Measurements from ENCODE around the gene SEMA5A. TPM values are rescaled to one million over a fixed set of nuclear protein-coding genes. Genes with fewer than 3 reads are reported as not detected.

SEMA5A gene
- total RNA-seq, 2 donors from 2014 or later, result 13.3 to 17.6 TPM

DNA sequence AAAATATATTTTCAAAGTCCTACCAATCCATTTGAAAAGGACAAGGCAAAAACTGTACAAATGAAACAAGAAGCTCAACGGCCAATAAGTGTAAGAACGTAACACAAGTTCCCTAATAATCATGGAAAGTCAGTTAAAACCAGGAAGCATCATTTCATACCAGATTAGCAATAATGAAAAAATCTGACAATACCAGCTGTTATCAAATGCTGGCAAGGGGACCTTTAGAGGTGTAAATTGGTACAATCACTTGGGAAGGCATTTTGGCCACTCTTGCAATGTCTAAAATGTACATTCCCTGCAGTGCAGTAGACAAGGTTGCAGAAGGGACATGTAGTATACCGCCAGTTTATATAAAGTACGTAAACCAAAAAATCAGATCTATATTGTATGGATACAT, 10.1 kb upstream of the SEMA5A start:
- Histone ChIP-seq H3K27me3 (replicated peaks; ENCODE audit: insufficient read depth) (no peaks in the 10 kb centered on the region), H3K9me3 (no peaks in the 10 kb centered on the region), H3K27ac (no peak overlapping the region), H3K4me1 (ENCODE audit: control insufficient read depth in 1 of 2, low read depth in 2 of 2) (no peaks in the 10 kb centered on the region), H3K4me3 (no peak overlapping the region), H3K36me3 (no peaks in the 10 kb centered on the region)
- ATAC-seq (ENCODE audit: insufficient number of reproducible peaks, low FRiP score, low read depth) (no peak), DNase-seq (ENCODE audit: low spot score) (no peak)
- TF ChIP-seq, protein P1, sequence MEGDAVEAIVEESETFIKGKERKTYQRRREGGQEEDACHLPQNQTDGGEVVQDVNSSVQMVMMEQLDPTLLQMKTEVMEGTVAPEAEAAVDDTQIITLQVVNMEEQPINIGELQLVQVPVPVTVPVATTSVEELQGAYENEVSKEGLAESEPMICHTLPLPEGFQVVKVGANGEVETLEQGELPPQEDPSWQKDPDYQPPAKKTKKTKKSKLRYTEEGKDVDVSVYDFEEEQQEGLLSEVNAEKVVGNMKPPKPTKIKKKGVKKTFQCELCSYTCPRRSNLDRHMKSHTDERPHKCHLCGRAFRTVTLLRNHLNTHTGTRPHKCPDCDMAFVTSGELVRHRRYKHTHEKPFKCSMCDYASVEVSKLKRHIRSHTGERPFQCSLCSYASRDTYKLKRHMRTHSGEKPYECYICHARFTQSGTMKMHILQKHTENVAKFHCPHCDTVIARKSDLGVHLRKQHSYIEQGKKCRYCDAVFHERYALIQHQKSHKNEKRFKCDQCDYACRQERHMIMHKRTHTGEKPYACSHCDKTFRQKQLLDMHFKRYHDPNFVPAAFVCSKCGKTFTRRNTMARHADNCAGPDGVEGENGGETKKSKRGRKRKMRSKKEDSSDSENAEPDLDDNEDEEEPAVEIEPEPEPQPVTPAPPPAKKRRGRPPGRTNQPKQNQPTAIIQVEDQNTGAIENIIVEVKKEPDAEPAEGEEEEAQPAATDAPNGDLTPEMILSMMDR (IDR thresholded peaks at IDR 0.05), result no peak

DNA sequence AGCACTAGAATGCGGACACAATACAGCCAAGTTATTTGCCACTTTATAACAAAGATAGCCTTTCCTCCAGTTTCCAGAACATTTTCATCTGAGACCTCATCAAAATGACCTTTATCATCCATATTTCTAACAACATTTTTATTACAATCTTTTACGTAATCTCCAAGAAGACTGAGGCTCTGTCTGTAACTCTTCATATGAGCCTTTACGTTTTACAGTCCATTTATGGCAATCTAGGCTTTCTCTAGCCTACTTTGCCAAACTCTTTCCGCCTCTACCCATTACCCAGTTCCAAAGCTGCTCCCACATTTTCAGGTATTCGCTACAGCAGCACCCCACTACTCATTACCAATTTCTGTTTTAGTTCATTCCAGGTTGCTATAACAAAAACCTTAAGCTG, 8.2 kb upstream of the SEMA5A start:
- Histone ChIP-seq H3K27ac (no peak overlapping the region), H3K4me3 (no peak overlapping the region), H3K4me1 (ENCODE audit: control insufficient read depth in 1 of 2, low read depth in 2 of 2) (no peaks in the 10 kb centered on the region), H3K36me3 (peaks cover 11% of the 10 kb centered on the region), H3K9me3 (no peaks in the 10 kb centered on the region), H3K27me3 (replicated peaks; ENCODE audit: insufficient read depth) (no peaks in the 10 kb centered on the region)
- no peak for DNase-seq (ENCODE audit: low spot score)
- TF ChIP-seq, protein P1 (IDR thresholded peaks at IDR 0.05), result no peak
- no peak for ATAC-seq (ENCODE audit: insufficient number of reproducible peaks, low FRiP score, low read depth)

DNA sequence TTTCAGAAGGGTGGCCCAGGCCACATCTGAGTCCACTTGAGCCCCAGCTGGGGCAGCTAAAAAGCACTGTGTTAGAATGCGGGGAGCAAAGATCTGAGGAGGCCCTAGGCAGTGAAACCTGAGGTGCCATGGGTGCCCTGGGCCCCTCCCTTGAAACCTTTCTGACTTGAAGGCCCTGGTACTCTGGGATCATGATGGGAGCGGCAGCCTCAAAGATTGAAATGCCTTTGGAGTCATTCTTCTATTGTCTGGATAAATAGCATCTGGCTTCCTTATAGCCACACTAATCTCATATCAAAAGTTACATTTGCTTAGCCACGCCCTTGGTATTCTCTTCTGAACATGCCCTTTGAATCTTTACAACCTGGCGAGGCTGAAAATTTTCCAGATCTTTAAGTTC, 7.7 kb upstream of the SEMA5A start:
- ATAC-seq (ENCODE audit: insufficient number of reproducible peaks, low FRiP score, low read depth) (no peak), DNase-seq (ENCODE audit: low spot score) (no peak)
- no peak overlapping the region for H3K27ac ChIP-seq
- H3K4me1 ChIP-seq (ENCODE audit: control insufficient read depth in 1 of 2, low read depth in 2 of 2), result no peaks in the 10 kb centered on the region
- H3K36me3 ChIP-seq, result peaks cover 11% of the 10 kb centered on the region
- no peak overlapping the region for H3K4me3 ChIP-seq
- H3K27me3 ChIP-seq (replicated peaks; ENCODE audit: insufficient read depth), result no peaks in the 10 kb centered on the region
- H3K9me3 ChIP-seq, result no peaks in the 10 kb centered on the region
- TF ChIP-seq, protein P1 (IDR thresholded peaks at IDR 0.05), result no peak

DNA sequence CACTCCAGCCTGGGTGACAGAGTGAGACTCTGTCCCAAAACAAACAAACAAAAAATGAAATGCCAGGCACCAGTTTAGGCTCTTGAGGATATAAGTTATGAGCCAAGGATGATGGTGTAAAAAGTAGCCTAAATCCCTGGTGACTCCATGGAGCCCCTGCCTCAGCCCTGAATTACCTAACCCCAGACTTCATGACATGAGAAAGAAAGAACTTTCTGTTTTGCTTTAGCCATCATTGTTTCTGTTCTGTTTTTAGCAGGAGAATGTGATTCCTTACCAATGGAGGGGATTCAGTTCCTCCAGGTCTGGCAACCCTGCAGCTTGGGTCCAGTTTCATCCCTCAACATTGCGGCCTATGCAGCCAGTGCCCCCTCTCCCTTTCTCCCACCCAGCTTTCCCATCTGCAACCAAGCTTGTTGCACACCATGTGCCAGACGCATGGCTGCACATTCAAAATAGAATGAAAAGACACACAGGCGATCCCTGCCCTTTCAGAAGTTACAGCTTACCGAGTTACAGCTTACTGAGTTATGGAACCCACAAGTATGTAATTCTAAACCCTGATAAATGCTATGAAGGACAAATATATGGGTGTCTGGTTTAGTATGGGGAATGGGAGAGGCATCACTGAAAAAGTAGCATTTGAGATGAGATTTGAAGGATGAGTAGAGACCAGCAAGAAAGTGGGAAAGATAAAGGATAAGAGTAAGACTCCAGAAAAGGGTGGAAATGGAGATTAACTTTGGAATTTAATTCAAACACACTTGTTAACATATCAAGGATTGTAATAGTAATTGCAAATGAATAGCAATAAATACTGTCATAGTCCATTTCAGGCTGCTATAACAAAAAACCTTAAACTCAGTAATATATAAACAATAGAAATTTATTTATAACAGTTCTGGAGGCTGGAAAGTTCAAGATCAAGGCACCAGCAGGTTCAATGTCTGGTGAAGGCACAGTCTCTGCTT, 6.0 kb upstream of the SEMA5A start:
- no peaks in the 10 kb centered on the region for H3K9me3 ChIP-seq
- H3K36me3 ChIP-seq, result peaks cover 11% of the 10 kb centered on the region
- no peak overlapping the region for H3K27ac ChIP-seq
- H3K27me3 ChIP-seq (replicated peaks; ENCODE audit: insufficient read depth), result no peaks in the 10 kb centered on the region
- DNase-seq (ENCODE audit: low spot score), result no peak
- peaks cover 0 to 12% of the 10 kb centered on the region in 2 donors for H3K4me1 ChIP-seq (ENCODE audit: control insufficient read depth in 1 of 2, low read depth in 2 of 2)
- TF ChIP-seq, protein P1 (IDR thresholded peaks at IDR 0.05), result no peak
- H3K4me3 ChIP-seq, result no peak overlapping the region
- ATAC-seq (ENCODE audit: insufficient number of reproducible peaks, low FRiP score, low read depth), result no peak

DNA sequence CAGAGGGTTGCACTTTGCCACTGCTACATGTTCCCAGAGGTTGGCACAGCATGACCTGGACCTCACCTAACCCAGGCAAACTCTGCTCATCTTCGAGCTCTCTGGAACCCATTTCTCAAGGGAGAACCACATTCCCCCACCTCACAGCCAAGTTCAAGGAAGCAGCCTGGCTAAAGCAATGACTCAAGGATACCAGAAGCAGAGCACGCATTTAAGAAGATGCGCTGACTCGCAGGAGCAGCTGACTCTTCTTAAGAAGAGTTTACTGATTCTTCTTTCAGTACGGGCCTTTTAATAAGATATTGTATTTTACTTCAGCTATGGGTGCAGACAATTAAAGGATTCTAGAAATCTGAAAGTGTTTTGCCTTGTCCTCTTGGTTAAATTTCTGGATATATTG, 4.1 kb upstream of the SEMA5A start:
- H3K4me1 ChIP-seq (ENCODE audit: control insufficient read depth in 1 of 2, low read depth in 2 of 2), result peaks cover 0 to 12% of the 10 kb centered on the region in 2 donors
- no peak overlapping the region for H3K27ac ChIP-seq
- no peaks in the 10 kb centered on the region for H3K9me3 ChIP-seq
- TF ChIP-seq, protein P1 (IDR thresholded peaks at IDR 0.05), result no peak
- H3K36me3 ChIP-seq, result peaks cover 11% of the 10 kb centered on the region
- ATAC-seq (ENCODE audit: insufficient number of reproducible peaks, low FRiP score, low read depth) (no peak), DNase-seq (ENCODE audit: low spot score) (no peak)
- no peak overlapping the region for H3K4me3 ChIP-seq
- H3K27me3 ChIP-seq (replicated peaks; ENCODE audit: insufficient read depth), result no peaks in the 10 kb centered on the region
